Spinal cord (tissue), 10 donors: ENCODE data around the gene RPLP2. TPM values are rescaled to one million over a fixed set of nuclear protein-coding genes. Genes with fewer than 3 reads are reported as not detected.

ENCODE experiments used
- DNase-seq, 6 donors: peaks; one replicate each; pipeline versions ENCODE4 v3.0.0 to v3.0.0-alpha.2; 2013 to 2015; ENCODE audit warnings: low spot score in 6 of 6, low read depth in 4 of 6
- H3K27ac ChIP-seq: one replicate; pipeline ENCODE4 v1.5.1; 2013; ENCODE audit warnings: low read depth, low read length, control low read depth
- H3K27me3 ChIP-seq: one replicate; pipeline ENCODE4 v1.6.1; 2013; ENCODE audit warnings: low read length; ENCODE audit not compliant: control insufficient read depth, insufficient read depth
- H3K36me3 ChIP-seq: one replicate; pipeline ENCODE4 v1.6.1; 2013; ENCODE audit warnings: low read length; ENCODE audit not compliant: control insufficient read depth, insufficient read depth
- H3K4me1 ChIP-seq: one replicate; pipeline ENCODE4 v1.6.1; 2013; ENCODE audit warnings: low read length; ENCODE audit not compliant: control insufficient read depth, insufficient read depth
- H3K4me3 ChIP-seq: one replicate; pipeline ENCODE4 v1.5.1; 2013; ENCODE audit warnings: low read depth, low read length, control low read depth
- H3K9me3 ChIP-seq: one replicate; pipeline ENCODE4 v1.6.1; 2013; ENCODE audit warnings: low read length; ENCODE audit not compliant: control insufficient read depth, insufficient read depth
- WGBS: methylation state at CpG from one replicate; pipeline ENCODE4 v1.1.5; 2013; ENCODE audit warnings: missing lambda C conversion rate; ENCODE audit not compliant: insufficient coverage; 5-methylcytosine and 5-hydroxymethylcytosine counted together
- polyA plus RNA-seq, 2 donors: library from polyadenylated mRNA; unstranded; fragments of 120-200 nt; gene quantifications; one replicate each; pipeline ENCODE4 v1.2.1, GENCODE V29; 2013; ENCODE audit not compliant: insufficient read length in 2 of 2
- total RNA-seq, 2 donors: library from RNA; depleted of rRNA in 1 of 2; stranded (reverse); fragments of 120-200 nt in 1 of 2; fragments of >200 nt in 1 of 2; gene quantifications; one replicate each; pipeline versions ENCODE4 v1.2.3 to v1.2.4, GENCODE V29; 2013 to 2014
- donor health status: healthy.

Gene RPLP2
- total and polyA plus RNA-seq, 4 donors, result 139 to 1,150 (median 890) TPM

GRCh38 chr11:796565-797295 lies 13.0 kb upstream of the RPLP2 start:
- H3K27ac ChIP-seq, result peak overlapping the region; percentile 96
- no peaks in the 10 kb centered on the region for H3K9me3 ChIP-seq
- H3K36me3 ChIP-seq, result peaks cover 71% of the 10 kb centered on the region
- no peaks in the 10 kb centered on the region for H3K27me3 ChIP-seq
- H3K4me1 ChIP-seq, result peaks cover 44% of the 10 kb centered on the region
- WGBS, result 21% methylated on average over 18 of the region's 18 CpGs
- peak overlapping the region; percentile 86 for H3K4me3 ChIP-seq
- DNase-seq, result no peak

GRCh38 chr11:797296-798092 lies 12.3 kb upstream of the RPLP2 start:
- Histone ChIP-seq H3K4me3 (peak overlapping the region; percentile 86), H3K36me3 (peaks cover 71% of the 10 kb centered on the region), H3K27ac (peak overlapping the region; percentile 96), H3K4me1 (peaks cover 44% of the 10 kb centered on the region), H3K27me3 (no peaks in the 10 kb centered on the region), H3K9me3 (no peaks in the 10 kb centered on the region)
- DNase-seq, result peak in 3 of 6 donors; percentile 76 to 95 (median 92)
- under 1% methylated on average over 57 of the region's 57 CpGs for WGBS

GRCh38 chr11:798093-798713 lies 11.6 kb upstream of the RPLP2 start, which contains the start of gene SLC25A22:
SLC25A22 (minus strand) TSS chr11:798281; CDS start chr11:795006, 3,275 bp downstream.
- Histone ChIP-seq H3K4me1 (peaks cover 46% of the 10 kb centered on the region), H3K27ac (peak within 1 kb of the TSS; percentile 96), H3K9me3 (no peaks in the 10 kb centered on the region), H3K27me3 (no peaks in the 10 kb centered on the region), H3K36me3 (peaks cover 71% of the 10 kb centered on the region), H3K4me3 (peak within 1 kb of the TSS; percentile 86)
- DNase-seq, result peak in 4 of 6 donors; percentile 71 to 95 (median 86)
- WGBS, result 4% methylated on average over 69 of the region's 69 CpGs

- WGBS, result 95% methylated on average over 31 of the region's 32 CpGs
- Histone ChIP-seq H3K27me3 (no peaks in the 10 kb centered on the region), H3K27ac (no peak overlapping the region), H3K4me1 (peaks cover 53% of the 10 kb centered on the region), H3K9me3 (no peaks in the 10 kb centered on the region), H3K4me3 (no peak overlapping the region), H3K36me3 (peaks cover 65% of the 10 kb centered on the region)
- DNase-seq, result no peak
Measured at GRCh38 chr11:799641-800316, 10.0 kb upstream of the RPLP2 start.

- Histone ChIP-seq H3K27ac (no peak overlapping the region), H3K27me3 (no peaks in the 10 kb centered on the region), H3K4me1 (peaks cover 50% of the 10 kb centered on the region), H3K4me3 (no peak overlapping the region), H3K36me3 (peaks cover 58% of the 10 kb centered on the region), H3K9me3 (no peaks in the 10 kb centered on the region)
- no peak for DNase-seq
- WGBS, result 97% methylated on average over 30 of the region's 30 CpGs
Measured at GRCh38 chr11:800473-800872, 9.3 kb upstream of the RPLP2 start.

GRCh38 chr11:801097-801780 lies 8.5 kb upstream of the RPLP2 start:
- Histone ChIP-seq H3K4me3 (no peak overlapping the region), H3K27me3 (no peaks in the 10 kb centered on the region), H3K4me1 (peaks cover 50% of the 10 kb centered on the region), H3K27ac (no peak overlapping the region), H3K36me3 (peaks cover 58% of the 10 kb centered on the region), H3K9me3 (no peaks in the 10 kb centered on the region)
- whole genome bisulfite sequencing, result 93% methylated on average over 19 of the region's 20 CpGs
- no peak for DNase-seq

- 95% methylated on average over 19 of the region's 21 CpGs for WGBS
- peaks cover 55% of the 10 kb centered on the region for H3K36me3 ChIP-seq
- H3K9me3 ChIP-seq, result no peaks in the 10 kb centered on the region
- H3K27me3 ChIP-seq, result no peaks in the 10 kb centered on the region
- H3K4me1 ChIP-seq, result peaks cover 42% of the 10 kb centered on the region
- H3K27ac ChIP-seq, result no peak overlapping the region
- DNase-seq, result no peak
- H3K4me3 ChIP-seq, result no peak overlapping the region
Measured at GRCh38 chr11:802018-802617, 7.6 kb upstream of the RPLP2 start.

- DNase-seq, result no peak
Measured at GRCh38 chr11:802693-803466, 6.9 kb upstream of the RPLP2 start.

More at GRCh38 chr11:802693-803466, 6.9 kb upstream of the RPLP2 start:
- H3K27ac ChIP-seq, result no peak overlapping the region
- peaks cover 37% of the 10 kb centered on the region for H3K4me1 ChIP-seq
- H3K9me3 ChIP-seq, result no peaks in the 10 kb centered on the region
- no peaks in the 10 kb centered on the region for H3K27me3 ChIP-seq
- peaks cover 55% of the 10 kb centered on the region for H3K36me3 ChIP-seq
- H3K4me3 ChIP-seq, result no peak overlapping the region
- WGBS, result 93% methylated on average over 28 of the region's 28 CpGs
